CD4-positive, alpha-beta T cell (primary cell): ENCODE results near the gene PROSER2. TPM values are rescaled to one million over a fixed set of nuclear protein-coding genes. Genes with fewer than 3 reads are reported as not detected.

ENCODE experiments used
- ATAC-seq: fragments of 200-7000 bp; cut with Tn5 transposase; one replicate; pipeline ENCODE4 v1.10.0; 2022; ENCODE audit warnings: mild to moderate bottlenecking; ENCODE audit not compliant: poor library complexity
- CTCF ChIA-PET: fragments of 350-600 bp; sonication (Branson Sonifier 250); formaldehyde crosslinking; loops from one replicate; lab custom pipeline; 2021; ENCODE audit warnings: antibody characterized with exemption, inconsistent platforms; lab: Charles Lee
- POLR2A ChIA-PET: fragments of 350-600 bp; sonication (Branson Sonifier 250); formaldehyde crosslinking; loops from one replicate; lab custom pipeline; 2021; ENCODE audit warnings: antibody characterized with exemption, inconsistent platforms; lab: Charles Lee
- DNase-seq, 14 experiments: peaks; one replicate each; pipeline ENCODE4 v3.0.0-alpha.2; 2013 to 2020; ENCODE audit warnings: mixed read lengths in 2 of 14
- H3K27ac ChIP-seq, 2 donors: one replicate each; pipeline versions ENCODE4 v1.5.1 to v1.7.0; 2013; ENCODE audit warnings: low read length in 2 of 2, low read depth in 1 of 2, mild to moderate bottlenecking in 1 of 2
- H3K27me3 ChIP-seq, 2 experiments: 1 replicate in 1 of 2; 2 replicates in 1 of 2; pipeline versions ENCODE4 v1.6.1 to v1.7.0; 2013; ENCODE audit warnings: low read length in 2 of 2, control low read depth in 1 of 2, mild to moderate bottlenecking in 1 of 2, moderate library complexity in 1 of 2; ENCODE audit not compliant: insufficient read depth in 2 of 2, control insufficient read depth in 1 of 2
- H3K36me3 ChIP-seq: one replicate; pipeline ENCODE4 v1.6.1; 2013; ENCODE audit warnings: low read length, control low read depth; ENCODE audit not compliant: insufficient read depth
- H3K4me1 ChIP-seq: one replicate; pipeline ENCODE4 v1.6.1; 2013; ENCODE audit warnings: low read length, control low read depth; ENCODE audit not compliant: insufficient read depth
- H3K4me3 ChIP-seq: one replicate; pipeline ENCODE4 v1.5.1; 2013; ENCODE audit warnings: mild to moderate bottlenecking, low read length, moderate library complexity
- H3K9me3 ChIP-seq, 2 experiments: 1 replicate in 1 of 2; 2 replicates in 1 of 2; pipeline versions ENCODE4 v1.6.1 to v1.7.0; 2013; ENCODE audit warnings: low read length in 2 of 2, mild to moderate bottlenecking in 2 of 2, control low read depth in 1 of 2, moderate library complexity in 1 of 2; ENCODE audit not compliant: control insufficient read depth in 1 of 2, insufficient read depth in 1 of 2
- H3K27ac Mint-ChIP-seq: one replicate; pipeline ENCODE4 v1.8.0; 2020; ENCODE audit warnings: mixed read lengths
- H3K27me3 Mint-ChIP-seq: one replicate; pipeline ENCODE4 v1.8.0; 2021; ENCODE audit warnings: mixed read lengths
- H3K36me3 Mint-ChIP-seq: one replicate; pipeline ENCODE4 v1.8.0; 2021; ENCODE audit warnings: low read depth, mixed read lengths
- H3K4me1 Mint-ChIP-seq: one replicate; pipeline ENCODE4 v1.8.0; 2021; ENCODE audit warnings: low read depth, mixed read lengths
- H3K4me3 Mint-ChIP-seq: one replicate; pipeline ENCODE4 v1.8.0; 2020; ENCODE audit warnings: mild to moderate bottlenecking, mixed read lengths
- H3K9me3 Mint-ChIP-seq: one replicate; pipeline ENCODE4 v1.8.0; 2020; ENCODE audit warnings: mixed read lengths
- CTCF ChIP-seq: fragments of 200-600 bp; IDR thresholded peaks from one replicate; pipeline ENCODE4 v1.8.0; 2022; ENCODE audit warnings: antibody characterized with exemption, mild to moderate bottlenecking
- intact Hi-C, 2 experiments: fragments of 100-400 bp; cut with DNase I in 1 of 2; cut with micrococcal nuclease in 1 of 2; formaldehyde crosslinking; loops; one replicate each; pipeline versions ENCODE4 v1.15.1 to v1.9.0; 2023 to 2025; cut with DNase I, micrococcal nuclease
- total RNA-seq, 174 experiments: library from RNA in 2 of 174; stranded (reverse) in 2 of 174; gene quantifications; one replicate each; pipeline ENCODE4 v1.2.3 and lab custom pipeline; 2021 to 2026

The PROSER2 gene
- total RNA-seq, 2 experiments from 2014 or later, result 1.1 TPM

GRCh38 chr10:11825796-11826414, 2.7 kb downstream of the PROSER2 start:
- Histone ChIP-seq H3K9me3 (no peaks in the 10 kb centered on the region), H3K27ac (no peak overlapping the region), H3K36me3 (no peaks in the 10 kb centered on the region), H3K27me3 (peaks cover 8 to 19% of the 10 kb centered on the region in 2 experiments), H3K4me1 (peaks cover 6% of the 10 kb centered on the region), H3K4me3 (no peak overlapping the region)
- H3K9me3 Mint-ChIP-seq, result no peaks in the 10 kb centered on the region
- H3K27ac Mint-ChIP-seq, result no peak overlapping the region
- no peak for TF ChIP-seq CTCF
- ATAC-seq (no peak), DNase-seq (no peak)
- H3K4me1 Mint-ChIP-seq, result peaks cover 10% of the 10 kb centered on the region
- no peaks in the 10 kb centered on the region for H3K36me3 Mint-ChIP-seq
- ChIA-PET POLR2A (no interaction called here), CTCF (no interaction called here)
- intact Hi-C loops, result no loop called here
- H3K4me3 Mint-ChIP-seq, result no peak overlapping the region
- peaks cover 63% of the 10 kb centered on the region for H3K27me3 Mint-ChIP-seq

GRCh38 chr10:11827006-11827405, 3.9 kb downstream of the PROSER2 start:
- H3K4me1 Mint-ChIP-seq, result peaks cover 10% of the 10 kb centered on the region
- no peak for TF ChIP-seq CTCF
- intact Hi-C loops, result no loop called here
- peaks cover 8 to 19% of the 10 kb centered on the region in 2 experiments for H3K27me3 ChIP-seq
- peaks cover 6% of the 10 kb centered on the region for H3K4me1 ChIP-seq
- H3K36me3 Mint-ChIP-seq, result no peaks in the 10 kb centered on the region
- no peak overlapping the region for H3K27ac Mint-ChIP-seq
- DNase-seq (no peak), ATAC-seq (no peak)
- H3K9me3 ChIP-seq, result no peaks in the 10 kb centered on the region
- H3K27me3 Mint-ChIP-seq, result peaks cover 60% of the 10 kb centered on the region
- ChIA-PET POLR2A (no interaction called here), CTCF (interaction anchor here (0.7 kb wide), 1 partner anchor 516 kb away, joined by 3 read pairs; no protein-coding TSS in a partner anchor)
- no peaks in the 10 kb centered on the region for H3K9me3 Mint-ChIP-seq
- no peak overlapping the region for H3K4me3 Mint-ChIP-seq
- no peak overlapping the region for H3K4me3 ChIP-seq
- no peak overlapping the region for H3K27ac ChIP-seq
- H3K36me3 ChIP-seq, result no peaks in the 10 kb centered on the region

GRCh38 chr10:11827414-11827813, 4.3 kb downstream of the PROSER2 start:
- no peak overlapping the region for H3K4me3 ChIP-seq
- no peaks in the 10 kb centered on the region for H3K36me3 Mint-ChIP-seq
- H3K4me3 Mint-ChIP-seq, result no peak overlapping the region
- H3K27me3 Mint-ChIP-seq, result peaks cover 56% of the 10 kb centered on the region
- no peaks in the 10 kb centered on the region for H3K9me3 ChIP-seq
- H3K36me3 ChIP-seq, result no peaks in the 10 kb centered on the region
- ATAC-seq (no peak), DNase-seq (no peak)
- no peak overlapping the region for H3K27ac Mint-ChIP-seq
- intact Hi-C loops, result no loop called here
- peaks cover 6% of the 10 kb centered on the region for H3K4me1 ChIP-seq
- TF ChIP-seq CTCF, result no peak
- no peaks in the 10 kb centered on the region for H3K9me3 Mint-ChIP-seq
- ChIA-PET POLR2A (no interaction called here), CTCF (interaction anchor here (0.7 kb wide), 1 partner anchor 516 kb away, joined by 3 read pairs; no protein-coding TSS in a partner anchor)
- H3K27me3 ChIP-seq, result peaks cover 8 to 19% of the 10 kb centered on the region in 2 experiments
- H3K4me1 Mint-ChIP-seq, result peaks cover 10% of the 10 kb centered on the region
- H3K27ac ChIP-seq, result no peak overlapping the region
